ENCODE results near the gene MEGF11. TPM values are rescaled to one million over a fixed set of nuclear protein-coding genes. Genes with fewer than 3 reads are reported as not detected.

Gene MEGF11
- total RNA-seq, 1 experiment from 2014 or later: 1.2 TPM

GRCh38 chr15:66167854-66168253 lies 85.7 kb downstream of the MEGF11 start:
- H3K23ac ChIP-seq (ENCODE audit: insufficient read length, low read depth, low read length): no peak overlapping the region
- no peaks in the 10 kb centered on the region for H3K36me3 Mint-ChIP-seq (ENCODE audit: insufficient read depth in 1 of 3, low read depth in 3 of 3)
- H3K27ac Mint-ChIP-seq: no peak overlapping the region
- no peak overlapping the region for H4K8ac ChIP-seq (replicated peaks; ENCODE audit: insufficient read length, low read depth, low read length)
- no peak overlapping the region for H3K4me2 ChIP-seq (ENCODE audit: insufficient read depth, insufficient read length, low read length)
- H3T11ph ChIP-seq (ENCODE audit: low read length): no peak overlapping the region
- H2BK12ac ChIP-seq (ENCODE audit: insufficient read length, low read depth, low read length): no peak overlapping the region
- no peak overlapping the region for H2BK120ac ChIP-seq (ENCODE audit: low read depth, low read length, poor library complexity, severe bottlenecking)
- TF ChIP-seq, protein P1, sequence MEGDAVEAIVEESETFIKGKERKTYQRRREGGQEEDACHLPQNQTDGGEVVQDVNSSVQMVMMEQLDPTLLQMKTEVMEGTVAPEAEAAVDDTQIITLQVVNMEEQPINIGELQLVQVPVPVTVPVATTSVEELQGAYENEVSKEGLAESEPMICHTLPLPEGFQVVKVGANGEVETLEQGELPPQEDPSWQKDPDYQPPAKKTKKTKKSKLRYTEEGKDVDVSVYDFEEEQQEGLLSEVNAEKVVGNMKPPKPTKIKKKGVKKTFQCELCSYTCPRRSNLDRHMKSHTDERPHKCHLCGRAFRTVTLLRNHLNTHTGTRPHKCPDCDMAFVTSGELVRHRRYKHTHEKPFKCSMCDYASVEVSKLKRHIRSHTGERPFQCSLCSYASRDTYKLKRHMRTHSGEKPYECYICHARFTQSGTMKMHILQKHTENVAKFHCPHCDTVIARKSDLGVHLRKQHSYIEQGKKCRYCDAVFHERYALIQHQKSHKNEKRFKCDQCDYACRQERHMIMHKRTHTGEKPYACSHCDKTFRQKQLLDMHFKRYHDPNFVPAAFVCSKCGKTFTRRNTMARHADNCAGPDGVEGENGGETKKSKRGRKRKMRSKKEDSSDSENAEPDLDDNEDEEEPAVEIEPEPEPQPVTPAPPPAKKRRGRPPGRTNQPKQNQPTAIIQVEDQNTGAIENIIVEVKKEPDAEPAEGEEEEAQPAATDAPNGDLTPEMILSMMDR (conservative IDR thresholded peaks at IDR 0.05): no peak
- H3K56ac ChIP-seq (ENCODE audit: insufficient read length, low read depth, low read length): no peak overlapping the region
- no peak overlapping the region for H2BK5ac ChIP-seq (ENCODE audit: insufficient read length, low read length)
- no peak overlapping the region for H2AK5ac ChIP-seq (ENCODE audit: insufficient read length, low read length)
- H4K20me1 ChIP-seq (ENCODE audit: control insufficient read depth, insufficient read depth, insufficient read length): no peaks in the 10 kb centered on the region
- no peak overlapping the region for H2BK20ac ChIP-seq (ENCODE audit: low read depth, low read length, poor library complexity, severe bottlenecking)
- no peaks in the 10 kb centered on the region; the same call in 1 of the 2 replicates for H3K4me1 ChIP-seq (ENCODE audit: insufficient read depth, low read length)
- H3K27me3 ChIP-seq (ENCODE audit: insufficient read depth, low read length): no peaks in the 10 kb centered on the region
- no peaks in the 10 kb centered on the region; the same call in none of the 2 replicates for H3K27me3 Mint-ChIP-seq (ENCODE audit: low read depth)
- no peaks in the 10 kb centered on the region for H3K9me3 ChIP-seq (ENCODE audit: control insufficient read depth, low read depth, low read length)
- no peak for DNase-seq
- H2AFZ ChIP-seq (ENCODE audit: low read length): no peak overlapping the region
- no peak overlapping the region for H3K9ac ChIP-seq (ENCODE audit: extremely low read depth, insufficient read length, low read length)
- H3K79me2 ChIP-seq (ENCODE audit: insufficient read depth, low read length): no peaks in the 10 kb centered on the region
- no CpG with 5 or more reads among the region's 7 CpGs for WGBS (ENCODE audit: extremely low coverage, insufficient read length, low lambda C conversion rate)
- H3K27ac ChIP-seq (ENCODE audit: insufficient read length, low read depth, low read length): no peak overlapping the region
- no peaks in the 10 kb centered on the region for H3K9me3 Mint-ChIP-seq
- no peak overlapping the region for H3K4me3 Mint-ChIP-seq
- H3K23me2 ChIP-seq (ENCODE audit: insufficient read length, low read depth, low read length, poor library complexity, severe bottlenecking): no peaks in the 10 kb centered on the region
- peak overlapping the region; percentile 69 for H3K18ac ChIP-seq (ENCODE audit: insufficient read length, low read depth, low read length)
- H3K79me1 ChIP-seq (ENCODE audit: insufficient read depth, low read depth, low read length, poor library complexity, severe bottlenecking): no peaks in the 10 kb centered on the region
- no peak overlapping the region for H3K14ac ChIP-seq (ENCODE audit: insufficient read depth, low read length)
- no peak overlapping the region for H4K91ac ChIP-seq (ENCODE audit: insufficient read length, low read depth, low read length)
- no peak overlapping the region for H4K5ac ChIP-seq (ENCODE audit: insufficient read length, low read depth, low read length)
- H3K4ac ChIP-seq (ENCODE audit: low read depth, low read length): no peak overlapping the region
- no peak overlapping the region for H2BK15ac ChIP-seq (ENCODE audit: low read depth, low read length)
- peaks cover 24 to 47% of the 10 kb centered on the region in 2 experiments for H3K4me1 Mint-ChIP-seq
